GM18508 (cell line): Measurements from ENCODE around the gene SMARCD3.

Source experiments
- ATAC-seq: cut with Tn5 transposase; IDR thresholded peaks from one replicate; pipeline ENCODE4 v1.9.1; 2021; ENCODE audit warnings: moderate number of reproducible peaks; ENCODE audit not compliant: insufficient read depth, unreplicated experiment

Gene SMARCD3

DNA sequence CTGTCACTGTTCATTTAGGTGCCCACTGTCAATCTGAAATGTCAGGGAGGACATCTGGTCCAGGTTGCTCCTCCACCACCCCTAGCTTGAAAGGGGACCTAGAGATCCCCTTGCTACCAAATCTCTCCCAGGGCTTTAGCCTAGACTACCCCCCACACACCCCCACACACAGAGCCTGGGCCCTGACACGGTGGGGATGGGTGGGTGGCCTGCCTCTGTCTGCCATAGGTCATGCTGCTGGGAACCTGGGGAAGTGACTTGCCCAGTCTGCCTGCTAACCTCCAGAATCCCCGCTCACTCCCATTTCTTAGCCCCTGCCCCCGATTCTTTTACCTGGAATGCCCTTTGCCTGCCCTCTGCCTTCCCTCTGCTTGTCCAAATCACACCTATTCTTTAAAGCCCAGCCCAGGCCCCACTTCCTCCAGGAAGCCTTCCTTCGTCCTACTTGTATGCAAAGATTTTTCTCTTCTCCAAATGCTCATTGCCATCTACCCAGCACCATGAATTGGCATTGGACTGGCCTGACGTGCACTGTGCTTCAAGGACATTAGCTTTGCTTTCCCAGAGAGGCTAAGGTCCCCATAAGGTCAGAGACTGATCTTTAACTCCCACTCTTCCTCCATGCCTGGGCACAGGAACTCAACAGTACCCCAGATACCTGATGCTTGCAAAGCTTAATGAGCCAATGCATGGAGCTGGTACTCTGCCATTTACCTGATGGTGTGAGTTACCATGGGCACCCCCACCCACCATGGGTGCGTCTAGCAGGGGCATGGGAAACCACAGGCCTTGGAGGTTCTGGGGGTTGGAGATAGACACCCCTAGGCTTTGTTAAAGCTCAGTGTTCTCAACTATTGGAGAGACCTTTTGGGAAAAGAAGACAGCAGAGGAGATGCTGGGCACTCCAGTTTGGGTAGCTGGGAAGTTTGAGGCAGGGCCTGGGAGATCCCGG lies 2.0 kb upstream of the SMARCD3 start:
- ATAC-seq, result no peak

DNA sequence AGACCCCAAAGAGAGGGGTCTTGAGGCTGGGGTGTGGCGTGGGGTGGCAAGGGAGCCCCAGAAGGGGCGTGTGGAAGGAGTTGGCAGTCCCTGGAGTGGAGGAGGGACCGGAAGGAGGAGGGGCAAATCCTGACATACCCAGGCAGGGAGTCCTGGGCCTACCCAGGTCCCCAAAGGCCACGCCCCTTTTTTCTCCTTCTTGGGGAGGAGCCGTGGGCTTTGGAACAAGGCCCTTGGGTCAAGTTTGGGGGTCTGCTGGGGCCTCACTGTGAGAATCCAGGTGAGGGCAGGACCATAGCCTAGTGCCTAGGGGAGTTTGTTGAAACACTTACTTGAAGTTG lies 1.2 kb upstream of the SMARCD3 start:
- no peak for ATAC-seq

DNA sequence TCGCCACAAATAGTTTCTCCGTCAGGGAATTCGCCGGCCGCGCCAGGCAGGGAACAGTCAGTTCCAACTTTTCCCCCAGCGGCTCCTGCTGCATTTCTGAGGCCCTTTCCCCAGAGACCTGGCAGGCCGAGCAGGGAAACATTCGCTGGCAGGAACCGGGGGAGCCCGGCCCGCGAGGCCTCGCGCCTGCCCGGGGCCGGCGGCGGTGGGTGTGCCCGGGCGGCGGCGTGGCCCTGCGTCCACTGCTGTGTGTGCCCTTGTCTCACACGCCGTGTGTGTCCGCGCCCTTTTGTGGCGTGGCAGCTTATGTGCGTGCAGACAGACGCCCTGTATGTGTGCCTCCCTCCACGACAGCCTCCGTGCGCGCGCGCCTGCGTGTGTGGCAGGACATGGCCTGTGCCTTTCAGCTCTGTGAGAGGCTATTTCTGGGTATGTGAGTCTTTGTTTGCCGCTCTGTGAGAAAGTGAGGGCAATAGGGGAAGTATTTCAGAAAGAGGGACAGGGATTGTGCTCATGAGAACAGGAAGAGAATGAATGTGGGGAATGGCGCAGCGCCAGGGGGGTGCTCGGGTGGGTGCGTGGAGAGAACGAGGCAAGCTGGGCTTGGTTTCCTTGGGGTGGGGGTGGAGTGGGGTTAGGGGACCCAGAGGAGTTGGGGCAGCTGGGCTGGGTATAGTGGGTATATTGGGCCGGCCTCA lies 689 bp upstream of the SMARCD3 start:
- ATAC-seq, result no peak

DNA sequence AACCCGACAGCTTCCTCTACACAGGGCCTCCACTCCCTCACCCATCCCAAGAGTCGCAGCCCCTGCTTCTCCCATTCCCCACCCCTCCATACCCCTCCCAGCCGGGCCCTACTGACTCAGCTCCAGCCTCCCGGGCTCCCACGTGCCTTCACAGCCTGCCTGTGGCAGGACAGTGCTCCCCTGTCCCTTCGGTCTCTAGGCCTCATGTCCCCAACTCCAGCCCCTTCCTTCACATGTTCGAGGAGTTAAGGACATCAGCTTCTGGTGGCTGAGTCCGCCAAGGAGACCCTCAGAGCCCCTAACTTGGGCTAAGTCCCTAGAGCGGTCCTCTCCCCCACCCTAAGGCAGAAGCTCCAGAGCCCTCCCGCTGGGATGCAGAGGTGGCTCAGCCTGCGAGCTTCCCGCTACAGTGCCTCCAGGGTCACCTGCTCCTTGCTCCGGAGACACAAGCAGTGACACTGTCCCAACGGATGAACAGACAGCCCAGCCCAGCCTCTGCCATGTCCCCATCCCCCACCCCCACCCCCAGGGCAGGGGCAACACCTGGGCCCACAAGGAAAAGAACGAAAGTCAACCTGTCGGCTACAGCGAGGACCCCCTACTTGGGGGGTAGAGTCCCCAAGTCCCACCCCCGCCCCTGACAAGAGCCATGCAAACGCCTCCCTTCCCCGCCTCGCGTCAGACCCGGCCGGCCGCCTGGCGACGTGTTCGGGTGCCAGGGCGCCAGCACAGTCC lies 716 bp downstream of the SMARCD3 start:
- ATAC-seq, result no peak

DNA sequence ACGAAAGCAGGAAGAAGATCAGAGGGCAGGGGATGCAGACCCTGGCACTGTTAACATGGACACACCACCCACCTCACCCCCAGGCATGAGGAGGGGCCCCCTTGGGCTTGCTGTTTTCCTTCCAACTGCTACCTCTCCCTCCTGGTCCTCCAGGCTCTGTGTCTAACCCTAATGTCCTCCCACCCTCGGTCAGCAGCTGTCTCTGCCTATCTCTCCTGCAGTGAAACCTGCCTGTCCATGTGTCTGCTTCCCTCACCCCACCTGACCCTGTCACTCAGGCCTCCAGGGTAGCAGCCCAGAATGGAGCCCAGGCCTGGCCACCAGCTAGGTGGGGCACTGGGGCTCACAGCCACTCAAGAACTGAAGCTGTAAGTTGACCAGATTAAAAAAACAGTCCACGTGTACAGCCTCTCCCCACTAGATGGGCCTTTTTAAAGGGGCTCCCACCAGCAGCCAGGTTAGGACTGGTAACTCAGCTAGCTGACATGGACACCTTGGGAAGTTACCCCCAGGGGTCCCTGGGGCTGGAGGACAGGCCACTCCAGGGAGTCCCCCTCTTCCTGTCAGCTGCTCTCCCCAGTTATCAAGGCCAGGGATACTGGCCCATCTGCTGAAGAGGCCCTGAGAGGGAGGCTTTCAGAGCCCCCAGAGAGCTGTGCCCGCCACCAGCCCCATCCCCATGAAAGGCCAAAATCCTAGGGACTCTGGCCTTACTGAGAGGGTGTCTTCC lies 1.5 kb downstream of the SMARCD3 start:
- ATAC-seq, result no peak

DNA sequence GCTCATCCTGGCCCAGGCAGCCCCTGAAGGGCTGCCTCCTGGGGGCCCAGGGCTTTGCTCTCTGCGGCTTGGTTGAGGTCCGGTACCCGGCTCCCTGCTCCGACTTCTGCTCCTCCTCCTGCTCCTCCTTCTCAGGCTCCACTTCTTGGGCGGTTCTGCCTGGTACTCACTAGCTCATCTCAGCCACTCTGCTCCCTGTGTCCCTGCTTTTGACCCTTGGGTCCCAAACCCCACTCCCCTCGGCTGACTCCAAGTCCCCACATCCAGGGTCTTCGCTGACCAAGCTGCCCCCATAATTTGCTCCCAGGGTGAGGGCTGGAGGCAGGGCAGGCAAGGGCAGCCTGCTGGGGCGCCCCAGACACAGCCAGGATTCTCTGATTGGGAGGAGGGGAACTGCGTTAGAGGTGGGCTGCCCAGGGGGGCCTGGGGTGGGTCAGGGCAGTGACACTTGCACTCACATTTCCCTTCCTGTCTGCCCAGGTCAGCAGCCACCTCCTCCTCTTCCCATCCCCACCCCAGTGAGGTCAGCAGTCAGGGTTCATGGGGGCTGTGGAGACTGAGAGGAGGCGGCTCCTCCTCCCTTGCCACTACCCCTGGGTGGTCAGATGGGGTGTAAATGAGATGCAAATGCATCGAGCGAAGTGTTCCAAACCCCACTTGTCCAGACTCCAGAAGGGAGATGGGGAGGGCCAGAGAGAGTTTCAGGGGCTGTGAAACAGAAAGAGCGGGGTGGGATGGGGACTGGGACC lies 2.2 kb downstream of the SMARCD3 start:
- ATAC-seq, result no peak

DNA sequence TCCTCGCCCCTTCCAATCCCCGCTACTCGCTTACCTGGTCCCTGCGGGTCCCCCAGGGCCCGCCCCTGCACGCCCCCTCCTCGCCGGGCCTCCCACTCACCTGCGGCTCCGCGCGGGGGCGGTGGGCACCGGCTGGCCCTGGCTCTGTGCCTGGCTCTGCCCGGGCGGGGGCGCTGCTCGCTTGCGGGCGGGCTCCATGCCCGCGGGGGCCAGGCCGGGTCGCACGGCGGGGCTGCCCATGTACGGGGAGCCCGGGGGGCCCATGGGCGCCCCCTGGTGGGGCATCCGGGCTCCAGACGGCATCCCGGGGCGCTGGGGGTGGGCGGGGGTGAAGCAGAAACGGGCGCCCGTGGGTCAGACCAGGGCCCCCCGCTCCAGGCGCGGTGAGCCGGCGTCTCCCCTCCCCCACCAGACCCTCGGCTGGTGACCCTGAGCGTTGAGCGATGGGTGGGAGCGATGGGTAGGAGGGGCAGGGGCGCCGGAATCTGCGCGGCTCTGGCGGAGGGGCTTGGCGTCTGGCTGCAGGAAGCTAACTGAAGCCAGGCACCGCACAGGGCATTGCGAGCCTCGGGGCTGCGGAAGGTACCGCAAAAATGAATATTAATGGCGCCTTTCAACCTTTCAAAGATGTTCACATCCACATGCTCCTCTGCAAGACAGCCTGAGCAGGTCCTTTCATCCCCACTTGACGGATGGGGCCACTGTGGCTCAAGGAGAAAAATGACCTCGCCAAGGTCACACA lies 3.0 kb downstream of the SMARCD3 start:
- ATAC-seq, result no peak

DNA sequence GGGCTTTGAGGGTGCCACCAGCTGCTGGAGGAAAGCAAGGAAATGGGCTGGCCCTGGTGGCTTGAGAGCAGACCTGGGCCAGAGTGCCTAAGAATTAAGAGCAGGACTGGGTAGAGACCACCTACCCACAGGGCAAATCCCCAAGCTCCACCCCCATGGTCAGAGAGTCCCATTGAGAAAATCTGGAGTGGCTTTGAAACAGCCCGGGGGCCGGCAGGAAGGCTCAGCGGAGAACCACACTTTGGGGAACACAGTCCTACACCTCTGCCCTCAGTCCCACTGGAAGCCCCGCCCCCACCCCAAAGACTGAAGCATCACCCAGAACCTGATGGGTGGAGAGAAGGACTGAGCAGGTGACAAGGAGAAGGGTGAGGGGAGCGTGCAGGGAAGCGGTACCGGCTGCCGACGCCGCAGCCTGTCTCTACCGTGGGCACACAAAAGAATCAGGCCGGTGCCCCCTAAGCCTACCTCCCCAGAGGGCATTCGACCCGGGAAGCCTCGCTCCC lies 3.6 kb downstream of the SMARCD3 start:
- ATAC-seq, result no peak

DNA sequence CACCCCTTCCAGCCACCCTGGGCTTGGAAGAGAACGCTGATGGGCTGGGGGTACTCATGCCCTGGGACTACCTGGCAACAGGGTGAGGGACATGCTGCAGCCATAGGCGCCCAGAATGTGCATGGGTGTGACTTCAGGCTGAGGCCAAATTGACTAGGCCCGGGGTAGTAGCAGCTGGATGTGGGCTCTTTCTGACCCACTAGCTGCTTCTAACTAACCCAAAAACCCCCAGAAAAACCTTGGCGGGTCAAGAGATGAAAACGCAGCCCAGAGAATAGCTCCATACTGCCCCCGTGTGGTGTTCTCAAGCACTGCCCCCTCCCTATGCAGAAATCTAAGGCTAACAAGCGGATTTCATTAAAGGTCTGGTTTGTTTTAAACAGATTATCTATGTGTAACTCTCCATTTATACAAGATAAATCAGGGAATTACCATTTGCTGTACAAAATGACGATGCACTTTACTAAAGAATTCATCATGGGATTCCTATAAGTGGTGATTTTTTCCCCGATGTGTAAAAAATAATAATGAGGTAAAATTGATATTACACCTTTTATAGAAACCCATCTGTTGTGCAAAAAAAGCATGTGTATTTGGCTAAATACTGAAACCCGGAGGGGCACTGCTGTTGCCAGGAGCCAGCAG lies 4.2 kb downstream of the SMARCD3 start:
- no peak for ATAC-seq

DNA sequence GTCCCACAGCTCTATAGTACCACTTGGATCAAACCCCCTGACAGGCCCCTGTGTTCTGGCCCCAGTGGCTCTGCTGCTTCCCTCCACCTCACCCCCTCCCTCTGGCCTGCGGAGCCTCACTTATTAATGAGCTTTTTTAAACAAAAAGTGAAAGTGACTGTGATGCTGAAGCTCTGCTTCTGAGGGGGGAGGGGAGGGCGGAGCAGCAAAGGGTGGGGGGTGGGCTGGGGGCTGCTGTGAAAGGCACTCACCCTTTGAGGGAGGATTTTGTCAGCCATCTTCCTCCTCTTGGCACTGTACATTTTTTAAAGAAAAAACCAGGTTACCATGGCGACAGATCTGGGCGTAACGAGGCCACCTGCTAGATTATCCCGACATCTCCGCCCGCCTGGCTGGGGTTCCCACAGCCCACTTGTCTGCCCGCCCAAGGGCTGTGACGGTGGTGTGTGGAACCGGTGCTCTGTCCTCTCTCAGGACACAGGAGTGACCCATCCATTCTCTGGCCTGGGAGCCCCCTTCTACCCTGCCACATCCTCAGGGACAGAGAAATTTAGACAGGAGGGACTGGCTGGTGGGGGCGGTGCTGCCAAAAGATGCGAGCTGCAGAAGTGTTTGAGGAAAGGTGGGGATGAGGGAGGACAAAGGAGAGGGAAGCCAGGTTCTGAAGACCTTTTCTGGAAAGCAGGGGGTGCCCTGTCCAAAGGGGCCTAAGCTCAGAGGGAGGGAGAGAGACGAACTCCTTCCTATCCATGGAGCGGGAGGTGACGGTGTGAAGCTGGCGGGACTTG lies 4.9 kb downstream of the SMARCD3 start:
- ATAC-seq, result no peak

DNA sequence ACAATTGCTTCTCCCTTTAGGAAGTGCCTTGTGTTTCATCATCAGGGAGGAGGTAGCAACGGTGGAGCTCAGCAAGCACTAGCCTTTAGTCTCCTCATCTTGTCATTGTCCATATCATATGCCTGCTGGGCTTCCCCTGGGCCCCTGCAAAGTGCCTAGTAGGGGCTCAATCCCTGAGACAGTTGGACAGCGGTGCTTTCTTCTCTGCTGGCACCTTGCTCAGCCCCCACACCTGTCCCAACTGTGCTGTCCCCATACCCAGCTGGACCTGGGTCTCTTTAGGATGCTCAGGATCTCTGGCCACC lies 5.5 kb downstream of the SMARCD3 start:
- ATAC-seq, result no peak

DNA sequence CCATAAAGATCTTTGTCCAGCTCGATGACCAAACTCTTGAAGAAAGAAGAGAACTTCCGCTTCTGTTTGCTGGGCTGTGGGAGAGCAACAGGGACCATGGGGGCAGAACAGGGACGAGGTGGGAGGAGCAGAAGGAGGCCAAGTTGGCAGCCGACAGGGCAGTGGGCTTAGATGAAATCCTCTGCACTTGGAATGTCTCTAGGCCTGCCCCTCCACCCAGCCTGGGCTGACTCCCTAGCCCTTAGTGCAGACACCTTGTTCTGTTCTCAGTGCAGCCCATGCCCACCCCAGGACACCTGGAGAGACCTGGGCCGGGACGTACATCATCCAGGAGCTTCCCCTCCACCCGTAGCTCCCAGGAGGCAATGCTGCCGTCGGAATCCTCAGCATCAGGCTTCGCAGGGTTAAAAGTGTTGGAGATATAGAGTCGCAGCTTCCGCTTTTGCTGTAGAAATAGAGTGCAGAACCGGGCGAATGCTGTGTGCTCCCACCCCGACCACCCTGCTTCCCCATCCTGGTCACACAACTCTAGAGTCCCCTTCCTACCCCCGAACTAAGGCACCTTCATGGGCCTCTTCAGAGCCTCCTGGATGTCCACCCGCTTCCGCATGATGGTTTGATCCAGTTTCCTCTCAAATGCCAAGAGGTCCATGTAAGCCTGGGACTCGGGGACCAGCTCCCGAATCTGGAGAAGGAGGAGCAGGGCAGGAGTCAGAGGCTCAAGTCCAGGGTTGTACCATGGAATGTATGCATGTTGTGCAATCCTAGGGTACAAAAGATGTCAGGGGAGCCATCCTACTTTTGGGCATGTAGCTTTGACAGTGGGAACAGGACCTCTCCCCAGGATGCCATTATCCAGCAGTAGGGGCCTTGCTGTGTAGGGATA lies 6.1 kb downstream of the SMARCD3 start:
- ATAC-seq, result no peak

DNA sequence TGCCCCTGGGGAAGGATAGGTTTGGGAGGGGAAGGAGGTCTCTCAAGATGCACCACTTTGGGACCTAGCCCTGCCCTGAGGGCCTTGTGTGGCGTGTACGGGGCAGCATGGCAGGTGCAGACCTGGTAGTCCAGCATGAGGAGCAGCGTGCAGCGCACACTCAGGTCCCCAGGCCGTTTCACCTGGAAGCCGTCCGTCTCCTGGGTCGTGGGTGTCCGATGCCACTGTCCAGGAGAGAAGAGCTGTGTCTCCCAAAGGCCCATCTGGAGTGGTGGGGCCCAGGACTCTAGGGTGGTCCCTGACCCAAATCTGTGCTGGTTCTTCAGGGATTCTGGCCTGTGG lies 6.8 kb downstream of the SMARCD3 start:
- ATAC-seq, result no peak

DNA sequence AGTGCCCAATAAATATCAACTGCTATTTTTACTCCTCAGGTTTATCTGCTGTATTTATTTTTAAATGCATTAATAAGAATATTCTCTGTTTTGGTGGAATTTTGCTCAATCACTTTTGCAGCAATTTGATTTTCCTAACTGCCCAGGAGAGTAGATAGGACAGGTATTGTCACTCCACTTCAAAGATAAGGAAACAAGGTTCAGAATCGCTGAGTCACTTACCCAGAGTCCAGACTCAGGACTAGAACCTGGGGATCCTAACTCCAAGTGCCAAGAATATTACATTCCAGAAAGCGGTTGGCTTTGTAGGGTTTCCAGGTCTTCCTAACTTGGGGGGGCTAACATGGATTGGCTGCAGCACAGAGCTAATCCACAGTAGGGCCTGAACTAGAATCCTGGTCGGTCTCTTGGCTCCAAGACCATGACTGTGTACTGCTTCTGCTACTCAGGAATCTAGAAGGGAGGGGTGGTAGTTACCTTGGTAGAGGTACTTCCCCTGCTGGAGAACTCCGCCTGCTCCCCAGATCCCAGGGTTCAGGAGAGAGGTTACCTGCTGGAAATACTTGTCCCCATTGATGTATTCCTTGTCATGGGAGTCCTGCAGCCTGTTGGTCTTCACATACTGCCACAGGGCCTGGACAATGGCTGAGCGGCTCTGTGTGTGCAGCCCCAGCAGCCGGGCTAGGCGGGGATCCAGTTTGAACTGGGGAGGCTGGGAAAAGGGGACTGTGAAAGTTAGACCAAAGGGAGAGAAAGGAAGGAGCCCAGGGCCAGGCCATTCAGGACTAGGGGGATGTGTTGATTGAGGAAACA lies 7.3 kb downstream of the SMARCD3 start:
- ATAC-seq, result no peak

DNA sequence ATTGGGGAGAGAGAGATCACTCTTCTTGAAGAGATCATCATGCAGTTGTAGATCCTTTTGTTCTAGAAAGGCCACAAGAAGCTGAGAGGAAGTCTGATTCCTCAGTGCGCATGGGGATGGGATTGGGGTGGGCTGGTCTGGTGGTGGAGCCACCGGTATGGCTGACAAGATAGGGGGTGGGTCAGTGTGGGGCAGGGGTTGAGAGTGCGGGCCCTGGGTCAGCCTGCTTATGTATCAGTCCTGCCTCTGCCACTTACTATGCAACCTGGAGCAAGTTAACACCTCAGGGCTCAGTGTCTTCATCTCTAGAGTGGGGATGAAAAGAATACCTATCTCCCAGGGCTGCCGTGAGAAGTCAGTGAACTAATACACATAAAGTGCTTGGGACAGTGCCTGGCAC lies 8.0 kb downstream of the SMARCD3 start:
- no peak for ATAC-seq

DNA sequence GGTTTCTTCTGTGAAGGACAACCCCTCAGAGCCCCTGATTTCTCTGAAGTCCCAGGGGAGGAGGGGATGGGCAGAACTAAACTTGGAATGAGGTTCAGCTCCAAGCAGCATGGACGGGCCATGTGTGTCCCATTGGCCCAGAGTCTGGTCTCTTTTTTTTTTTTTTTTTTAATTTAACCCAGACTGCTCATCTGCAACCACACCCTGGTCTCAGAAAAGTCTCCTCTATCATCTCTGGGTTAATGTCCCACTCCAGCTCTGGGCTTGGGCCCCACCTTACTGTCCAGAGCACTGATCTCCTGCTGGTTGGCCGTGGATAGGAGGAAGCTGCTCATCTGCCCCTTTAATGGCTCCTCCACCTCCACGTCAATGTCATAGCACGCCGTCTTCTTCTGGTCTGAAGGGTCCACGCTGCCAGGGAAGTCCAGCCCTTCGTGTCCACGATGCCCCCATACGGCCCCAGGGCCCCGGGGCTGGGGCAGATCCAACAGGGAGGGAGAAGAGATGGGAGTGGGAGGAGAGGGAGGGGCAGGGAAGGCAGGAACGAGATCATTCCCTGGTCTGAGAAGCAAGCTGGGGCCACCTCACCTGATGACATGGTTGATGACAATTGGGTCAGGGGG lies 8.5 kb downstream of the SMARCD3 start:
- ATAC-seq, result no peak
